ENCODE results near the gene TMPRSS13.

- TF ChIP-seq CTCF (IDR thresholded peaks at IDR 0.05) = no peak
- no peak for TF ChIP-seq POLR2A (IDR thresholded peaks at IDR 0.05)
These were observed 12.2 kb downstream of the TMPRSS13 start for GRCh38 chr11:117916956-117917355.

All from esophagus squamous epithelium (tissue), 4 donors.